ENCODE results near the gene DLL1.

DLL1 gene

DNA sequence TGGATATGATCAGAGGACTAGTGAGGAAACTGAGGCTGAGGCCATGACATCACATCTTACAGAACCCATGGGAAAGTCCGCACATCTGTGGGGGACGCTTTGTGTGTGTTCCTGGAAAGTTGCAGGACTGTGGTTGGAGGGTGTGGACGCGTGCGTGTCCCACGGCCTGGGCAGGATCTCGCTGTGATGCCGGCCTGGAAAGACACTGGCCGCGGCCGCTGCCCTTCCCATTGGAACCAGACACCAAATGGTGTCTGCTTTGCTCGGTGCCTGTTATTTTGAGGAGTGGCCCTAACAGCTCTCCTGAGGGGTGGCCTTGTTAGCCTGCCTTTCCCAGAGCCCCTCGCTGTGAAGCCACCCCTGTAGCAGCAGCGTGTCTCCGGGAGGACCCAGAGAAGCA lies 41.1 kb downstream of the DLL1 start:
- no peak for DNase-seq (ENCODE audit: low spot score)

DNA sequence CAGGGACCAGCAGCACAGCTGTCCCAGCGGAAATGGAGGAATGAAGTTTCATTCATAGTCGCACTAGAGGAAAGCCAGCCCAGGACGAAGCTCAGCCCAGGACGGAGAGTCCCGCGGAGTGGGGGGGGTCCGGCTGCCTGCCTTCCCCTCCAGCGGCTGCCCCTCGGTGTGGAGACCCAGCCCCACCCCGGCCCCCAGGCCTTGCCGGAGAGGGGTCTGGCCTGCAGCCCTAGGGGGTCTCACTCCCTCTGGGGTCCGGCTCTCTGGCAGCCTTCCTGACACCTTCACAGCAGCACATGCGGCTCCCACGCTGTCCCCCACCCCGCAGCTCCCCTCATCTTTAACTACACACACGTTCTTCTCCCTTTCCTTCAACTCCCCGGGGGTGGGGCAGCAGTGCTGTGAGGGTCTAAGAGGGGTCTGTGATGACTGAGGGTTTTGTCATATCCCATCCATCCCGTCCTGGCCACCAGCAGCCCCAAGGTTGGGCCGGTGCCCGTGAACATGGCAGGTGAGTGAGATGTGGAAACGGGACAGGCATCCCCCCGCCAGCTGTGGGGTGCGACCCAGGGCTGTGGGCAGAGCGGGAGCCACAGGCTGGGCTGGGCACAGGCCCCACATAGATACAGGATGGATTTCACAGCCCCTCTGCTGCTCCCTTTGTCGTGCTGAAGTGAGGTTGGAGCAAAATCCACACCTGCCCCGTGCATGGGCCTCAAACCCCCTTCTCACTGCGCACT lies 41.8 kb downstream of the DLL1 start:
- DNase-seq (ENCODE audit: low spot score), result no peak

DNA sequence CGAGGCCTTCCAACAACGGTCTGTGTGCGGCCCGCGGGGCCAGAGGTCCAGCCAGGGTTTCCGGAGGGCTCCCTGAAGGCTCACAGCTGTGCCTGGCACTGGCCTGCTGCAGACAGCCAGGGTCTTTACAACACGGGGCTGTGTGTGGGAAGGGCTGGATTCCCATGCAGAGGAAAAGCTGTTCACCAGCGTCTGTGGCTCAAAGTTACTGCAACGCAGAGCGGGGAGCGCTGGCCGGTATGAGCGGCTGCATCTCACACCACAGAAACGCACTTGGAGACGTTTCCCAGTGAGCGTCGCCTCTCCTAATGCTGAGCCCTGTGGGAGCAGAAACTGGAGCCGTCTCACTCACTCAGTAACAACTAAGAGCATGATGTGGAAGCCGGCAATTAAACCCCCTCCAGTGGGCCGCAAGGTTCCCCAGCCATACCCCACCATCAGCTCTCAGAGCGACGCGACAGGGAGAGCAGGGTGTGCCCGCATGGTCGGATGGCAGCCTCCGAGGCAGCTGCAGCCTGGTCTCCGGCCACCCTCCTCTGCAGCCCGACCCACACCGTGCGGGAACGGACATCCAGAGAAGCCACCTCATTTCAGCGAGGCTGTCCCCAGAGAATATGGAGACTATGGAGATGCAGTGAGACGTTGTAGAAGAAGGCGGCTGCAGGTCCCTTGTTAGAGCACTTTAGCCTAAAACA lies 42.6 kb downstream of the DLL1 start:
- DNase-seq (ENCODE audit: low spot score), result no peak

DNA sequence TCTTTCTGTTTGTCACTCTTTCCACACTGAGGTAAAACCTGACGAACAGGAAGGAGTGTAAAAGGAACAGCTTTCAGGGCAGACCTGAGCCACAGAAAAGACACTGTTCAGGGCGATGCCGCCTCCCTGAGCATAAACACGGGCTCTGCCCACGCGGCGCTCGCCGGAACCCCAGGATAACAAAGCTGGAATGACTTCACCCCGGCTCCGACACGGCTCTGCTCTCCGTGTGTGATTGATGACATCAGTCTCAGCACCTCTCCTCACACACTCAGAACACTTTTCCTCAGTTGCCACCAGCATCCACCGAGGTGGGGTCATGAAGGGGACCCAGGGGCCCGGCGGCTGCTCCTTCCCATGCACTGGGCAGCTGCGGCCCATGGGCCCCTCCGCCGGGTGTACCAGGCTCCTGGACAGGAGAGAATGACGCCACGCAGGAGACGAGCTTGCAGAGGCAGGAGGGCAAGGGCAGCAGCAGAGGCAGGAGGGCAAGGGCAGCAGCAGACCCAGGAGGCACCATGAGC lies 43.6 kb downstream of the DLL1 start:
- DNase-seq (ENCODE audit: low spot score), result no peak

DNA sequence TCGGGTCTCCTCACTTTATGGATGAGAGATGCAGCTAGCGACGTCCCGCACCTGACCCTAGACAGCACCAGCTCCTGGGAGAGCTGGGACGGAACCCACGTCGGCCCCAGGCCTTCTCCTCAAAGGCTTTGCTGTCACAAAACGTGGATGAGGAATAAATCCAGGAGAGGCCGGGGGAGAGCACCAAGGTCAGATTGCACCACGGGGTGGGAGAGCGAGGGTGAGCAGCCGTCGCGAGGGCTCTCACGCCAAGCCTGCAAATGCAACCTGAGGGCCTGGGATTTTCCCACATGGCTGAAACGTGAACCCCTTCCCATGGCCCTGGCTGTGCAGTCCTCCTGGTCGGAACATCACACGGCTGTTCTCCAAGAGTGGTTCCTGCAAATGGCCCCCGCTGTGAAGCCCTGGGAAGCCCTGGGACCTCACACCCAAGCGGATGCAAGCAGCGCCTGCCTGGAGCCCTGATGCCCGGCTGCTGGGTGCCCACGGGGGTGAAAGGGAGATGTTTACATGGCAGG lies 45.3 kb downstream of the DLL1 start:
- DNase-seq (ENCODE audit: low spot score), result no peak

DNA sequence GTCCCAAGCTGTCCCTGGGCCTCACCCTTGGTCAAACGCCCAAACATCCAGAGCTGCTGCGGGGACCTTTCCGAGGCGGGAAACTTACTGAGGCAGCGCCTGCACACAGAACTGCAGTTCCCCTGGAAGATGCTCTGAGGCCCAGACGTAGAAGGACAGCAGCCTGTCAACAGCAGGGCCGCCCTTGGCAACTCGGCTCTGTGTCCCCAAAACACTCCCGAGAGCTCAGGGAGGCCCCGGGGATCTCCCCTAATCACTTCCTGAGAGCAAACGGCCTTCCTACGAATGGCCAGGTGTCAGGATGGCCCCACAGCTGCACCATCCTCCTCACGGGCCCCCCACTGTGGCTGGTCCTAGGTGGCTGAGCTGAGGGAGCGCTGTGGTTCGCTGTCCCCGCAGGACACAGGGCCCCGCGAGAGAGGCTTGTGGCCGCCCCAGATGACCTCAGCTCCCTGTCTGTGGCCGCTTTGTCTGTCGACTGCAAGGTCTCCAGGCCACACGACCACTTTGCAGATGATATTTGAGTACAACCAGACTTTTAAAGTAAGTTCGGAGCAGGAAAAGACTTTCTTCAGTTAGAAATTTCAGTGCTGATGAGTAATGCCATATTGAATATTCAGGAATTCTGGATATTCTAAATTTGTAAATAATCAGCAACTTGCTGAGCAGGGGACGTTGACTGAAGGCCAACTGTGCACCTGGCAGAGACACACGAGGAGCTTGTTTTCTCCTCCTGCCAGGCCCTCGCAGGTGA lies 46.0 kb downstream of the DLL1 start:
- no peak for DNase-seq (ENCODE audit: low spot score)

DNA sequence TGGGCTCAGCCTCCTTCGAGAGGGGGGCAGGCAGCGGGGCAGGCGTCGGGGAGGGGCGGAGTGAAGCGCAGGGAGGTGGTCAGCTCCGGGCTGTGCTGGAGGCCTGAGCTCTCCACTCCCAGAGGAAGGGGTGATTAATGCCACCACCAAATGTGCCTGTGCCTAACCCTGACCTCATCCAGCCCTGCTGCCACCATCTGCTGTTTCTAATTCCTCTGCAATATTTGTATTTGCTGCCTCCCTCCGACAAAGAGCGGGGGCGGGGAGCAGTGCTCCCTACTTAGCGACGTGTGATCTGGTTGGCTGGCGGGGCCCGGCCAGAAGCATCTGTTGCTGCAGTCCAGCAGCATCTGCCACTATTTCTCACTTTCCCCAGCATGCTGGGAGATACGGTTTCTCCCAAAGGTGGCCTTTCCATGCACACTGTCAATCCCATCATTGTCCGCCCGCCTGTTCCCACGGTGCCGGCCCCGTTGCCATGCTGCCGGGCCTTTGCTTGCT lies 47.0 kb downstream of the DLL1 start:
- no peak for DNase-seq (ENCODE audit: low spot score)

DNA sequence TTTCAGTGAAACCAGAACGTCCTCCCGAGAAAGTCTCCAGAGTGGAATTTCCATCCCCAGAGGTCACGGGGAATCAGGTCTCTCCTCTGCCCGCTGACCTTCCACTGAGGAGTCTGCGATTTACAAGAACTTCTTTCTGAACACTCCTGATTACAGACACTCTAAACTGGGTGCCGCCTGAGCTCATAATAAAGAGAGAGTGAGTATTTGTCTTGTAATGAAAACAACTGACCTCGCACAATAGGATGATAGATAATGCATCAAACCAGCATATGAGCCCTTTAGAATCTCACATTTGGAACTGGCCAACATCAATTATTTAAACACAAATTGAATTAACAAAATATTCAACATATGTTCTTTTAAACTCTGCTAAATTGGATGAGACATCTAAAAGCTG lies 47.5 kb downstream of the DLL1 start:
- no peak for DNase-seq (ENCODE audit: low spot score)

DNA sequence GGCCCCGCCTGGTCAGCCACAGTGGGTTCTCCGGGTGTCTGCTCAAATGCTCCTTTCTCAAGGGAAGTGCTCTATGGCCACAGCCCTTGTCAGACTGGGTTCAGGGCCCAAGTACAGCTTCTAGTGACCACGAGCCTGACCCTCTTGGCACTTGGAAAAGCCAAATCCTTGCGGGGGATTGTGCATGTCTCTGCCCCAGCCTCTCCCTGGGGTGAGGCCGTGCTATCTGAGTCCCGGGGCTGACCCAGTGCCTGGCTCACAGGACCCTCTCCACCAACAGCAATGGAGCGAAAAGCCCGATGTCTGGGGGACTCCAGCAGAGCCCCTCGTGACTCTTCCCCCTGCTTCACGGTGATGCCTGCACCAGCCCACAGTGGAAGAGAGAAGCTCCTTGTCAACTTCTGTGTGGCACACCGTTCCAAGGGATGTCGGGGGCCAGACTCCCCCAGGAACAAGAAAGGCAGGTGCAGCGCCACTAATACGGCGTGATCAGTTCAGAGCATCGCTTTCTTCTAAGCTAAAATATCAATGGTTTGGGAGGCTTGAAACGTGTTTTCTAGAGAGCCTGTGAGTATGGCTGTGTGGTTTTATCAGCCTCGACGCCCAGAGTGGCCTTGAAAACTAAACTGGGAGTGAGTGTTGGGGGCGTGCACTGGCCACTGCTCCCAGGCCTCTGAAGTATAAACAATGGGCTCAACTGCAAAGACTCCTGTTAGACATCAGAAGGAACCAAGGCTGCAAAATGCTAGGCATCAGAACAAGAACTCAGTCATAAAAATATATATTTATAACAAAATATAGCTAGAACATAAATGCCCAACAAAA lies 51.9 kb downstream of the DLL1 start:
- no peak for DNase-seq (ENCODE audit: low spot score)

DNA sequence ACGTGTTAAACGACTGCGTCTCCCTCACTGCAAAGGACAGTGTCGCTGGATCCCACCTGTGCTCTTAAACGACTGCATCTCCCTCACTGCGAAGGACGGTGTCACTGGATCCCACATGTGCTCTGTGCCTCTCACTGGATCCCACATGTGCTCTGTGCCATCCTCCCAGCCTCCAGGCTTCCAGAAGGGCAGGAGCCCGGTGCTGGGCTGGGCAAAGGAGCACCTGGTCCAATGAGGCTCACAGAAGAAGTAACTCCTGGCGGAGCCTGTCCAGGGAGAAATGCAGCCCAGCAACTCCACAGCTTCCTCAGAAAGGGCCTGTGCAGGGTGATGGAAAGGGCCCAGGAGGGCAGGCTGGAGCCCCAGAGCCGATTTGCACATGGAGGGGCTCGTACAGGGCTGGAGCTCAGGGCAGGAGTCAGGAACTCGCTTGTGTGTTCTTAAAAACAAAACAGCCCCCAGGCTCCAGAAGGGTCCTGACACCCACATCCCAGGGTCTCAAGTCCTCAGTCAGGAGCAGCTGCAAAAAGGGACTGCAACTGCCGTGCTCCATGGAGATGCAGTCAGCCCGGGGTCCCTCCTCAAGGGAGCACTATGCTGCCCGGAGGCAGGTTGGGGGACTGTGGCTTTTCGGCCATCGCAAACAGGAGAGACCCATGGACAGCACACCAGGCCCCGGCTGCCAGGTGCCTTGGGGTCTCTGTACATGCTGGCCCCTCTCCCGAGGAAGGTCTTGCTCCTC lies 52.7 kb downstream of the DLL1 start:
- no peak for DNase-seq (ENCODE audit: low spot score)

DNA sequence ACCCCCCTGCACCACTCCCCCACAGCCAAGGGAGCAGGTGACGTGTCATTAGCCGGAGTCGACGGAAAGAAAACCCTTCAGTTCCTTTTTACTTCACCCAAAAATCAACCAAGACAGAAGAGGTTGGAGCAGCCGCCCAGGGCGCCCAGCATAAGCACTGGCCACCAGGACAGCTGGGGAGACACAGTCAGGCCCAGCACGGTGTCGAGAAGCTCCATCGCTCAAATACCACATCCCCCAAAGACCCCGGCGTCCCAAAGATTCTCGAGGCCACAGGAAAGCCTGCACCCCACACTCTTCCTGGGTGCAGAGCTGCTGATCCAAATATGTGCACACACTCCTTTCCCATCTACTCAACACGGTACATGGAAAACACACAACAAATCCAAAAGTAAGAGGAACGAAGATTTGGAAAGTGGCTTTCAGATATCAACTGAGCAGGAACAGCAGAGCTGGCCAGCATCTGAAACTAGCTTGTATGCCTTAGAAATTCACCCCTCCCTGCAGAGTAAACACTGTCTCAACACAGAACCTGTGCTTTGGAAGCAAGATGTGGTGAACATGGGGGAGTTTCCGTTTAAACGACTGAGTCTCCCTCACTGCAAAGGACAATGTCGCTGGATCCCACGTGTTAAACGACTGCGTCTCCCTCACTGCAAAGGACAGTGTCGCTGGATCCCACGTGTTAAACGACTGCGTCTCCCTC lies 54.6 kb downstream of the DLL1 start:
- no peak for DNase-seq (ENCODE audit: low spot score)

DNA sequence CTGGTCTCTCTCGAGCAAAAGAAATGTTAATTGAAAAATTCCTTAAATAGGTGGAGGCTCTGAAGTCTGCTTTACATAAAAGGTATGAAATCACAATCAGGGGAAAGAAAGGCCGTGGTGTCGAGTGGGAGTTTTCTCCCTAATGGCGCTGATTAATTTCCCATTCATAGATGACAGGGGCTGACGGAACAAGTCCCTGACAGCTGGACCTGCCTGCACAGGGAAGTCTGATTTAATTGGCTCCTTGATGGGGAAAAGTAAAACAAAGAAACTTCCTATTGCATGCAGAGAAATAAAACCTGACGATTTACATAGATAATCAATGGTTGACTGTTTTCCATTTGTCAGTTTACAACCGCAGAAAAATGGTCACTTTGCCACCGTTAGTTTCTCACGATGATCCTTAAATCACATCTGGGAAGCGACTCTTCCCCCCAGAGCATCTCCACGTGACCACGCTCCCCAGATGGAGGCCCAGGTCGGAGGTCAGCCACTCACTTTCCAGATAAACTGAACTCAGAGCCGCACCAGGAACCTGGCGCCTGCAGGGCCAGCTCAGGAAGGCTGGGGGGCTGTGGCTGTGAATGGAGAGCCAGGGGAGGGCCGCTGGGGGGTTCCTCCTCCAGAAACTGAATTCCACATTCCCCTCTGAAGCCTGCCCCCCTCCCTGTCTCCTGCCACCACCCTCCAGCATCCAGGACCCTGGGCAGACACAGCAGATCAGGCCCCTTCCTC lies 55.3 kb downstream of the DLL1 start:
- DNase-seq (ENCODE audit: low spot score), result no peak

DNA sequence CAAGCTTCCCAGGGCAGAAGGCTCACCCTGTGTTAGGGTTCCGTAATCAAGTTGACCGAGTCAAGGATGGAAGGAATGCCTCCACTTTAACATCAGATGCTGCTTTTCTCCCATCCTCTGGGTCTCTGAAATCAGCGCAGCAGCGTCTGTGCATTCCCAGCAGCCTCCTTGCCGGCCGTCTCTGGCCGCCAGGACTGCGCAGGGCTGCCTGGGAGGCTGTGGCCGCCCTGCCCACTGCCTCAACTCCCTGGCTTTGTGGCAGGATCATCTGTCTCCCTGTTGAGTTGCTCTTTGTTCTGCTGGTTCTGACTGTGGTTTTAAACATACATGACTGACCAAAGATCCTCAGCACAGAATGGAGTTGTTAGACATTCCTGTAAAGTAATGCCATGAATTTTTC lies 56.5 kb downstream of the DLL1 start:
- no peak for DNase-seq (ENCODE audit: low spot score)

DNA sequence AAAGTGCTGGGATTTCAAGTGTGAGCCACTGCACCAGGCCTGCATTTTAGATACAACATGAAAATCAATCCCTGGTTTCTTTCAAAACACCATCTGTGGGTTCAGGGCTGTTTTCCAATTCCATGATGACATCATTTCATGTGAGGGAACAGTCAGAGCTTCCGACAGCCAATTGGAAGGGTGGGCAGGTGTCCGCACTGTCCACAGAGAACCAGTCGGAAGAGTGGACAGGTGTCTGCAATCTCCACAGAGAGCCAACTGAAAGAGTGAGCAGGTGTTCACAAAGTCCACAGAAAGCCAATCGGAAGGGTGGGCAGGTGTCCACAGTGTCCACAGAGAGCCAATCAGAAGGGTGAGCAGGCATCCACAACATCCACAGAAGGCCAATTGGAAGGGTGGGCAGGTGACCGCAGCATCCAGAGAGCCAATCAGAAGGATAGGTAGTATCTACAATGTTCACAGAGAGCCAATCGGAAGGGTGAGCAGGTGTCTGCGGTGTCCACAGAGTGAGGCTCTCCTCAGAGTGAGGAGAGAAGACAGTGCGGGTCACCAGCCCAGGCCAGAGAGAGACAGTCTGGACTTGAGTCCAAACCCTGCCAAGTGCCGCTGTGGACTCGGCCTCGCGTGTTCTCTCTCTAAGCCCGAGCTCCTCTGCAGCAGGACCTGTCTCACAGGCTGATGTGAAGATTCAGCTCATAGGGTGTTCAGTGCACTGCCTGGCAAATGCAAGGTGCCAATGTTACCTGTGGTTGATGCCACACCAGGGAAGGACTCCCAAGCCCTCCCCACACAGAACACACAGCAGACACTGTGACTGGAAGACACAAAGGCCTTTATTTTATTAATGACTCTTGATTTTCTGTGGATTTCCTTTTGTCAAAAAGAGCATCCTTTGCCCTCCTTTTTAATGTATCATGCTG lies 57.3 kb downstream of the DLL1 start:
- DNase-seq (ENCODE audit: low spot score), result no peak
